Trophoblast cell (in vitro differentiated cells and primary cell): ENCODE data around the gene ZNF552.
"Not testable (repeated sequence)": the region's sequence is repeated elsewhere in the genome, so short reads cannot be mapped to it uniquely, and the experiment has no call there.

Source experiments
- DNase-seq, 2 donors: peaks; one replicate each; pipeline ENCODE4 v3.0.0-alpha.2; 2016
- H2AFZ ChIP-seq: 2 replicates; pipeline ENCODE4 v1.6.1; 2013; ENCODE audit warnings: low read length, moderate library complexity, mild to moderate bottlenecking; ENCODE audit not compliant: insufficient read depth, poor library complexity
- H2AK5ac ChIP-seq: 2 replicates; pipeline ENCODE4 v1.6.1; 2013; ENCODE audit warnings: mild to moderate bottlenecking, low read length
- H2BK120ac ChIP-seq: 2 replicates; pipeline ENCODE4 v1.6.1; 2013; ENCODE audit warnings: low read length, mild to moderate bottlenecking, moderate library complexity; ENCODE audit not compliant: insufficient read depth, poor library complexity
- H2BK12ac ChIP-seq: 2 replicates; pipeline ENCODE4 v1.6.1; 2013; ENCODE audit warnings: mild to moderate bottlenecking, low read length, moderate library complexity
- H2BK5ac ChIP-seq: 2 replicates; pipeline ENCODE4 v1.6.1; 2013; ENCODE audit warnings: low read length, low read depth, moderate library complexity, mild to moderate bottlenecking; ENCODE audit not compliant: poor library complexity
- H3K14ac ChIP-seq: 2 replicates; pipeline ENCODE4 v1.6.1; 2013; ENCODE audit warnings: mild to moderate bottlenecking, low read length
- H3K18ac ChIP-seq: 2 replicates; pipeline ENCODE4 v1.6.1; 2013; ENCODE audit warnings: mild to moderate bottlenecking, low read length
- H3K23ac ChIP-seq: 2 replicates; pipeline ENCODE4 v1.6.1; 2013; ENCODE audit warnings: low read length
- H3K27ac ChIP-seq: 2 replicates; pipeline ENCODE4 v1.5.1; 2013; ENCODE audit warnings: low read depth, mild to moderate bottlenecking, inconsistent platforms, low read length, moderate library complexity
- H3K27me3 ChIP-seq: 2 replicates; pipeline ENCODE4 v1.6.1; 2013; ENCODE audit warnings: inconsistent platforms, mild to moderate bottlenecking, low read length, moderate library complexity; ENCODE audit not compliant: insufficient read depth
- H3K36me3 ChIP-seq, 2 experiments: 1 replicate in 1 of 2; 2 replicates in 1 of 2; pipeline ENCODE4 v1.6.1; 2013; ENCODE audit warnings: low read length in 2 of 2, mild to moderate bottlenecking in 2 of 2, moderate library complexity in 1 of 2; ENCODE audit not compliant: insufficient read depth in 2 of 2, control insufficient read depth in 1 of 2
- H3K4ac ChIP-seq: 2 replicates; pipeline ENCODE4 v1.6.1; 2013; ENCODE audit warnings: low read depth, mild to moderate bottlenecking, low read length, moderate library complexity
- H3K4me1 ChIP-seq, 2 experiments: 1 replicate in 1 of 2; 2 replicates in 1 of 2; pipeline ENCODE4 v1.6.1; 2013; ENCODE audit warnings: low read length in 2 of 2, mild to moderate bottlenecking in 2 of 2, moderate library complexity in 1 of 2; ENCODE audit not compliant: insufficient read depth in 2 of 2, control insufficient read depth in 1 of 2
- H3K4me2 ChIP-seq: 2 replicates; pipeline ENCODE4 v1.6.1; 2013; ENCODE audit warnings: inconsistent platforms, mild to moderate bottlenecking, low read length, moderate library complexity
- H3K4me3 ChIP-seq: 2 replicates; pipeline ENCODE4 v1.5.1; 2013; ENCODE audit warnings: mild to moderate bottlenecking, low read depth, low read length, inconsistent platforms
- H3K79me1 ChIP-seq: one replicate; pipeline ENCODE4 v1.6.1; 2013; ENCODE audit warnings: low read length
- H3K79me2 ChIP-seq: 2 replicates; pipeline ENCODE4 v1.6.1; 2013; ENCODE audit warnings: low read length, mild to moderate bottlenecking; ENCODE audit not compliant: control insufficient read depth, insufficient read depth, poor library complexity
- H3K9ac ChIP-seq: 2 replicates; pipeline ENCODE4 v1.6.1; 2013; ENCODE audit warnings: mild to moderate bottlenecking, low read length
- H3K9me3 ChIP-seq: 2 replicates; pipeline ENCODE4 v1.6.1; 2013; ENCODE audit warnings: low read depth, mild to moderate bottlenecking, control low read depth, inconsistent platforms, low read length; ENCODE audit not compliant: insufficient read depth
- H4K12ac ChIP-seq: 2 replicates; pipeline ENCODE4 v1.6.1; 2013; ENCODE audit warnings: low read depth, mild to moderate bottlenecking, low read length, moderate library complexity
- H4K8ac ChIP-seq: 2 replicates; pipeline ENCODE4 v1.6.1; 2013; ENCODE audit warnings: low read depth, mild to moderate bottlenecking, low read length, moderate library complexity
- H4K91ac ChIP-seq: one replicate; pipeline ENCODE4 v1.6.1; 2013; ENCODE audit warnings: low read depth, mild to moderate bottlenecking, low read length, moderate library complexity
- WGBS: extraction: QIAGEN DNeasy Blood & Tissue Kit; methylation state at CpG from one replicate; pipeline ENCODE4 v1.1.7; 2013; ENCODE audit warnings: missing lambda C conversion rate; ENCODE audit not compliant: insufficient read length, insufficient coverage; ENCODE audit errors: extremely low coverage; 5-methylcytosine and 5-hydroxymethylcytosine counted together

Gene ZNF552

DNA sequence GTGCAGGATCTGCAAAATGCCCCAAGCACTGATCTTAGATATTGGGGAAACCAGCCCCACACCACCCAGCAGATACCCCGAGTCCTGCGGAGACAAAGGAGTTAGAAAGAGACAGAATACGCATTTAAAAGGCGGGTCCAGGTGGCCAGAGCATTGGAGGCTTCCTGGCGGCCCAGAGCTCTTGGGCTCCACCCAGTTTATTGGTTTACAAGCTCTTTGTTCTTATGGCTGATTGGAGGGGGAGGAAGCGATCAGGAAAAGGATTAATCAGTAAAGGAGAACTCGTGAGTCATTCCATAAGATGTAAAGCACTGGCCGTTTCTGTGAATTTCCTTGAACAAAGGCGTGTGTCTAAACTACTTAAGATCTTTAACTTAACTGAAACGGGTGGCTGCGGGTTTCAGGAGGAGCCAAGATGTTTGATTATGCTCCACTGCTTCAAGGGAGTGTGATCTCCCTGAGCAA is 35.9 kb upstream of the ZNF552 start:
- Histone ChIP-seq H3K27ac (peak overlapping the region; percentile 74), H3K9ac (peak overlapping the region; percentile 88), H3K4ac (peak overlapping the region; percentile 78), H4K12ac (peak overlapping the region; percentile 51), H3K36me3 (peaks cover 15 to 22% of the 10 kb centered on the region in 2 experiments), H2BK5ac (peak overlapping the region; percentile 72), H3K14ac (peak overlapping the region; percentile 93), H3K4me2 (peak overlapping the region; percentile 66), H3K23ac (no peak overlapping the region), H3K18ac (peak overlapping the region; percentile 57), H2BK120ac (peak overlapping the region; percentile 71), H3K79me1 (peaks cover 9% of the 10 kb centered on the region), H3K79me2 (peaks cover 9% of the 10 kb centered on the region), H2AK5ac (peak overlapping the region; percentile 87), H4K8ac (peak overlapping the region; percentile 81), H3K4me3 (peak overlapping the region; percentile 94), H2AFZ (no peak overlapping the region), H2BK12ac (no peak overlapping the region), H4K91ac (peak overlapping the region; percentile 90), H3K4me1 (peaks cover 3 to 6% of the 10 kb centered on the region in 2 experiments), H3K27me3 (no peaks in the 10 kb centered on the region), H3K9me3 (no peaks in the 10 kb centered on the region)
- peak; percentile 67 to 82 for DNase-seq
- no CpG with 5 or more reads among the region's 11 CpGs for WGBS

DNA sequence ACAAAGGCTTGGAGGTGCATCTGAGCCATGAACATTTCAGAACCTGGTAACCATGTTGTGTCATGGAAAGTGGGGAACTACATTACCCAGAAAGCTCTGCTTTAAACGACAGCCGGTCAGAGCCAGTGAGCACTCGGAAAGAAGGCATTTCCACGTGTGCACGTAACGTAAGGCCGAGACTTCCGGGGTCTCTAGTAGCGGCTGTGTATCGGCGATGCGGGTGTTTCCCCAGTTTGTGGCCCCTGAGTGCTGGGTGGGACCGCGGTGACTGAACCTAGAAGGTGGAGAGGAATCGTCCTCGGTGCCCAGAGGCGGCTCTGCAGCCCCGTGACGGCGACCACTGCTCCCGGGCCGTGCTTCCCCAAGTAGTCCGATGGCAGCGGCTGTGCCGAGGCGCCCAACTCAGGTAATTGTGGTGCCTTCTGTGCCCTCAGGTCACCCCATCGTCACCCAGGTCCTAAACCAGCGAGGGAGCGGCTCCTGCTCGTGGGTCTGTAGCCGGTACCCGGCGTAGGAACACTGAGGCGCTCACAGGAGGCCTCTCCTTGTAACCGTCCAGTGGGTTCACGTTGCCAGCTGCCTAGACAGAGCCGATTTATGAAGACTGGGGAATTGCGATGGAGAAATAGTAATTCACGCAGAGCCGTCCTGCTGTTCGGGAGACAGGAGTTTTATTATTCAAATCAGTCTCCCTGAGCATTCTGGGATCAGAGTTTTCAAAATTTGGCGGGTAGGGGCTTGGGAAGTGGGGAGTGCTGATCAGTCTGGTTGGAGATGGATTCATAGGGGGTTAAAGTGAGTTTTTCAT is 35.2 kb upstream of the ZNF552 start, which contains the start of gene ZNF587:
Gene ZNF587, plus strand, starts transcription at position 194 of the 808 bp plus-strand sequence. Its CDS starts 180 bp downstream, at position 374.
- H4K12ac ChIP-seq = peak within 1 kb of the TSS; percentile 51

DNA sequence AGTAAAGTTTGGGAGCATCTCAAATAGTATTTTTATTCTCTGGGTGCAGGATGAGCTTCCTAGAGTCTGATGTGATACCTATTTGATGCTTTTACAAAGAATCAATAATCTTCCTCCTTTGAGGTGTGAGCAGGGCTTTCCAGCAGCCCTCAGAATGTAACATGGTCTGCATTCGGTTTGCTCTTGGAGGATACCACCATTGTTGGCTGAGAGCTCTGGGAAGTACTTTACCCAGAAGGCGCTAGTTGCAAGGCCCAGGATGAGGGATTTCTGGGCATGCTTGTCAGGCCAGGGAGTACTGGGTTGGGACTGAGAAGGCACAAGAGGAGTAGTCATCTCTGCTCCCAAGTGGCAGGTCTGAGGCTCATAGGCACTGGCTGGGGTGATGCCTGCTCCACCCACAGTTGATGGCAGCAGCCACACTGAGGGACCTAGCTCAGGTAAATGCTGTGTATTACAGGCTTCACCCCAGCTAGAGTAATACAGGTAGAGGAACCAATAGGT is 34.5 kb upstream of the ZNF552 start:
- WGBS = no CpG with 5 or more reads among the region's 2 CpGs
- H3K79me1 ChIP-seq = not testable (repeated sequence)

More for the DNA sequence above, 35.2 kb upstream of the ZNF552 start, which contains the start of gene ZNF587:
- Histone ChIP-seq H3K27ac (peak within 1 kb of the TSS; percentile 74), H3K4ac (peak within 1 kb of the TSS; percentile 78), H2AK5ac (peak within 1 kb of the TSS; percentile 87), H3K4me2 (peak within 1 kb of the TSS; percentile 66), H3K9ac (peak within 1 kb of the TSS; percentile 88), H4K91ac (peak within 1 kb of the TSS; percentile 90), H3K4me3 (peak within 1 kb of the TSS; percentile 94), H3K14ac (peak within 1 kb of the TSS; percentile 93), H2BK5ac (peak within 1 kb of the TSS; percentile 72), H3K18ac (peak within 1 kb of the TSS; percentile 73), H3K36me3 (peaks cover 12 to 17% of the 10 kb centered on the region in 2 experiments), H2BK120ac (peak within 1 kb of the TSS; percentile 71), H4K8ac (peak within 1 kb of the TSS; percentile 81)
- H2BK12ac ChIP-seq, H2AFZ ChIP-seq, H3K9me3 ChIP-seq, H3K4me1 ChIP-seq, H3K79me1 ChIP-seq, H3K79me2 ChIP-seq, H3K23ac ChIP-seq, H3K27me3 ChIP-seq: not testable (repeated sequence)
- WGBS = no CpG with 5 or more reads among the region's 42 CpGs
- peak; percentile 71 to 86 for DNase-seq

DNA sequence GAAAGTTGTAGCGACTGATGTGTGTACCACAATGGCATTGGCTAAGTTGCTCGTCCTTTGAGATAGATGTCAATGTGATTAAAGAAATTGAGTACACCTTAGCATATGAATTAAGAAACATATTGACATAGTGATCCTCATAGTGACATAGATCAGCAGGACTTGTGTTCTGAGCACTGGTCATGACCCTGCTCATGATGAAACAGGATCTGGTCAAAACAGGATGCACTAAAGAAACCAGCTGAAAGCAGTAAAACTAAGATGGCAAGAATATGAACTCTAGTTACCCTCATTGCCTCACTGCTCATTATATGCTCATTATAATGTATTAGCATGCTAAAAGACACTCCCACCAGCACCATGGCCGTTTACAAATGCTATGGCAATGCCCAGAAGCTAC is 32.5 kb upstream of the ZNF552 start:
- not testable (repeated sequence) for H3K9me3 ChIP-seq, H3K4ac ChIP-seq, H3K23ac ChIP-seq, H2BK5ac ChIP-seq, H2AFZ ChIP-seq, H3K14ac ChIP-seq, H3K27ac ChIP-seq, H2BK120ac ChIP-seq, H2BK12ac ChIP-seq, H3K4me1 ChIP-seq, H3K9ac ChIP-seq, DNase-seq, H3K27me3 ChIP-seq, H3K79me1 ChIP-seq, H3K18ac ChIP-seq, H2AK5ac ChIP-seq, H4K91ac ChIP-seq, H3K4me2 ChIP-seq, H3K4me3 ChIP-seq, H3K79me2 ChIP-seq, H4K12ac ChIP-seq, H4K8ac ChIP-seq
- peaks cover 13 to 23% of the 10 kb centered on the region in 2 experiments for H3K36me3 ChIP-seq
- no CpG with 5 or more reads among the region's 3 CpGs for WGBS

More for the DNA sequence above, 34.5 kb upstream of the ZNF552 start:
- not testable (repeated sequence) for H2BK12ac ChIP-seq, H2BK120ac ChIP-seq, H4K12ac ChIP-seq, H3K18ac ChIP-seq, H3K4me3 ChIP-seq, H2AFZ ChIP-seq, H3K27ac ChIP-seq, H2AK5ac ChIP-seq, H4K8ac ChIP-seq, H3K4me1 ChIP-seq, H3K14ac ChIP-seq, H3K27me3 ChIP-seq, H3K9ac ChIP-seq, H3K9me3 ChIP-seq, H3K23ac ChIP-seq, H2BK5ac ChIP-seq, H4K91ac ChIP-seq, H3K79me2 ChIP-seq, H3K4ac ChIP-seq, DNase-seq
- peak overlapping the region; percentile 39 for H3K4me2 ChIP-seq
- peaks cover 13 to 18% of the 10 kb centered on the region in 2 experiments for H3K36me3 ChIP-seq
